SH-SY5Y (cell line): ENCODE results near the gene MAP3K6.

Source experiments
- GATA2 ChIP-seq: IDR thresholded peaks from 2 replicates; pipeline ENCODE4 v1.6.1; 2011; ENCODE audit warnings: mild to moderate bottlenecking, low read depth, low read length
- GATA3 ChIP-seq: IDR thresholded peaks from 2 replicates; pipeline ENCODE4 v1.6.1; 2011; ENCODE audit warnings: low read depth, mild to moderate bottlenecking, low read length, moderate library complexity

The MAP3K6 gene

DNA sequence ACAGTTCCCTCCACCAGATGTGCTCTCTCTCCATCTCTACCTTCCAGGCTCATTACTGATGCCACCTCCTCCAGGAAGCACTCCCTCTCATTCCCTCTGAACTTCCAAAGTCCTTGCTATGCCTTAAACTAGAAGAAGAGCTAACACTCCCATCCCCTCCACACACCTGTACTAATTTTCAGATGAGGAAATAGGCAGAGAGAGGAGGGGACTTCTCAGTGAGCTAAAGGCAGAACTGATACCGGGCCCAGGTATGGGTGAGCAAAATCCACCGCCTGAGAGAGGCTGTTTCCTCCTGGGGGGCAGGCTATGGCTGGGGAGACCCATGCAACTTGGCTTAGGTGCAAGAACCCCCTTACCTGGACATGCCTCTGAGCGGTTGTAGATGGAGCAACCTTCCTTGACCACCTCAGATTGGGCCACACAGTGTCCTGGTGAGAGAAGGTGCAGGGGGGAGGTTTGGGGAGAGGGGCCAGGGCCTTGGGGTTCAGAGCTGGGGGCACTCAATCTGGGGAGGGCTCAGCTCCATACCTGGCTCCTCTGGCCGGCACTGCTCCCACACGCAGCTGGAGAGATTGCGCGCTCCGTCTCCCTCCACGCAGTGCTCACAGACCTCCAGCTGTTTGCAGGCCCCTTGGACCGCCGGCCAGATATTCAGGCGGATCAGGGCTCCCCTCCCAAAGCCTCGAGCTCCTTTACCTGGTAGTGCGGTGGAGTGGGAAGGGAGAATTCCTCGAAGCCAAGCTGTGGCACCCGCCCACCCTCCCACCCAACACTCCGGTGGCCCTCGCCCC is 15.4 kb upstream of the MAP3K6 start:
- TF ChIP-seq GATA3 (no peak), GATA2 (no peak)

GRCh38 chr1:27380766-27381733 is 14.3 kb upstream of the MAP3K6 start:
- no peak for TF ChIP-seq GATA3

DNA sequence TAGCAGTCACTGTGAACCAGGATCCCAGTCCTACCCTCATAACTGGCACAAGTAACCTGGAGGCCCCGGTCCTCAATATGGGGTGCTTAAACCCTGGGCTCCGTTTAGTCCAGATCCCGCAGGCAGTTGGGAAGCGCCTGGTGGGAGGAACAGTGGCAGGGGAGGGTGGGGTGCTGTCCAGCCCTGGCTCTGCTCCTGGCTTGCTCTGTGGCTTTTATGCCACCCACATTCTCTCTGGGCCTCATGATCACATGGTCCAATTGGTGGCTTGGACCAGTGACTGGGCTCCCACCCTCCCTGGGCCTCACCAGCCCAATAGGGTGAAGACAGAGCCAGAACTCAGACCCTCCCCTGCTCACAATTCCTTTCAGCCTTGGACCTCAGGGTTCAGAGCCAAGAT is 13.5 kb upstream of the MAP3K6 start:
- TF ChIP-seq GATA3, result no peak
- no peak for TF ChIP-seq GATA2

DNA sequence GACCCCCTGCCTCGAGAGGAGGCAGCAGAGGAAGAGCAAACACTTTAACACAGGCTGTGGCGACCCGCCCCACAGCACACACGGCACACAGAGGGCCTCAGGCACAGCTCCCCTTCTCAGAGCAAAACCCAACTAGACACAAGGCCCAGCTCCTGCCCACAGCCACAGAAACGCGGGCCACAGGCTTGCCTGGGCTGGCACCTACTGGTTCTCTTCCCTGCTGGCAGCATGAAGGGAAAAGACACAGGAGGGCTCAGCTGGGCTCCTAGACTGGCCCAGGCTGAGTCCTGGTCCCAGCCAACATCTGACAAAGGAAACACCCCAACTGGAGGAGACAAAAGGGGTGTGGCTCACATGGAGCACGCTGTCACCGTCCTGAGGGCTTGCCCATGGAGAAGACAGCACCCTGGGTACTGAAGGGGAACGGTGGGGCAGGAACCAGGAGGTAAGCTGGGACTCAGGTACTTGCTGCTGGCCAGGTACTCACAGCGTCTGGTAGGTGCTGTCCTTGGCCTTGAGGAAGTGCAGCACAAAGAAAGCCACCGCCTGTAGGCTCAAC is 12.9 kb upstream of the MAP3K6 start:
- TF ChIP-seq GATA3 (no peak), GATA2 (no peak)

DNA sequence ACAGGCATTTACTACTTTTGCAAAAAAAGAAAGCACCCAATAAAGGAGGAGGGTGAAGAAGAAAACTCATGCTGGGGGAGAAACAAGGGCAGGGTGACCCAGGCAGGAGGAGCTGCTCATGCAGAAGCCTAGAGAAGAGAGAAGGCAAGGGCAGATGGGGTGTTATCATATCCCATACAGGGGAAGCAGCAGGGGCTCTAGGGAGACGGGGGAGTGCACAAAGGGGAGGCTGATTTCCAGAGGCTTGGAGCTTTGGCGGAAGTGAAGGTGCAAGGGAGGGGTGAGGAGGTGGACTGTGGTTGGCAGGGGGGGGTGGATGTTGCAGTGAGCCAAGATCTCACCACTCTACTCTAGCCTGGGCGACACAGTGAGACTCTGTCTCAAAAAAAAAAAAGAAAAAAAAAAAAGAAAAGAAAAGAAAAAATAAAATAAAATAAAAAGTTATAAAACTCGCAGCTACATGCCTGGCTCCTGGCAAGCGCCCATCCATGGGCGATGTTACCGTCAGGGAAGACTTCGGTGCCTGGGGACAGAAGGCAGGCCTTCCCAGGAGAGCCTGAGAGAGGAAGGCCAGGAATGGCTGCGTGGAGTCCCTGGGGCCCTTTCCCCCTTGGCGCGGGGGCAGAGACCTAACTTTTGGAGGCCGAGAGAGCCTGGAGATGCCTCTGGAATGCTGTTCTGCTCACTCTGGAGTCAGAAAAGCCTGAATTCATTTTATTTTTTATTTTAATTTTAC is 11.2 kb upstream of the MAP3K6 start:
- TF ChIP-seq GATA3 (no peak), GATA2 (no peak)

- TF ChIP-seq GATA3 (no peak), GATA2 (no peak)
These were observed 7.8 kb upstream of the MAP3K6 start, which contains the start of gene FCN3 for GRCh38 chr1:27374362-27375086. Gene FCN3, minus strand, starts transcription at chr1:27374824. Its CDS starts 6 bp downstream, at chr1:27374818.

GRCh38 chr1:27372808-27373690 is 6.3 kb upstream of the MAP3K6 start:
- TF ChIP-seq GATA3 (no peak), GATA2 (no peak)

- no peak for TF ChIP-seq GATA2
- TF ChIP-seq GATA3, result no peak
These were observed 5.5 kb upstream of the MAP3K6 start for GRCh38 chr1:27372022-27372807.

DNA sequence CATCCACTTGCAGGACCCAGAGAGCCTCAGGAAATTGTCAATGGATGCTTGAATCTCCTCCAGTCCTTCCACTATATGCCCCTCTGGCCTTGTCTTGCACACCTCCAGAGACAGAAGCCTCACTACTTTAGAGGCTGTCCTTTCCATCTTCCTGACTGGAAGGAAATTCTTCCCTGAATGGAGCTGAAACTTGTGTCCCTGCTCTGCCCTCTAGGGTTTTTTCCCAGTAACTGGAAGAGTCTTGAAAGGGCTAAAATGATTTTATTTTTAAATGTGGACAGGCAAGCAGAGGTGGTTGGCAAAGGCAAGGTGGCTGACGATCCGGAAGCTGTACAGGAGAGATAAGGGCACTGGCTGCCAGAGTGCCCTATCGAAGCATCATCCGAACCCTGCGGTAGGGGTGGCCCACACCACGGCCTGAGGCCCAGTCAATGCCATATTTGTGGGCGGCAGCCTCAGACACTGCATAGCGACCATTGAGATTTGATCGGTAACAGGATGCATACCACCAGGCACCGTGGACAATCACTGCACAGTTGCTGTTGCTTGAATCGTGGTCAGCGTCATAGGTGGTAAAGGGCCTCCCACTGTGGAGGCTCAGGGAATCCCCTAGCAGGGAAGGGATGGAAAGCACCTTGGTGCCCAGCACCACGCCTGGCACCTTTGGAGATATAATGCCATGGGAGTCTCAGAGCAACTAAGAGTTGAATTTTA is 2.3 kb upstream of the MAP3K6 start:
- TF ChIP-seq GATA3, result no peak
- TF ChIP-seq GATA2, result no peak

GRCh38 chr1:27367160-27367650 is 444 bp upstream of the MAP3K6 start:
- TF ChIP-seq GATA2 (no peak), GATA3 (no peak)

DNA sequence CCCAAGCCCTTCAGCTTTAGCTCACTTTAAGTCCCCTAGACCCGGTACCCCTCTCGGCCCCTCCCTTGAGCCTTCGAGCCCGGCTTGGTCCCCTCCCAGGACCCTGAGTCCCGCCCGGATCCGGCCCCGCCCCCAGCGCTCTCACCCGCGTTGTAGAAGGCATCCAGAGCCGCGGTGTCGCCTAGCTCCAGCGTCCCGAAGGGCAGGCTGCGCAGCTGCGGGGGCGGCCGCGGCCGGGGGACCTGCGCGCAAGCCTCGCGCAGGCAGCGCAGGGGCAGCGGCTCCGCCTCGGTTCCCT is 699 bp downstream of the MAP3K6 start:
- TF ChIP-seq GATA3, result no peak
- no peak for TF ChIP-seq GATA2
